ENCODE data around the gene HSPA1L.
"Not testable (repeated sequence)": the region's sequence is repeated elsewhere in the genome, so short reads cannot be mapped to it uniquely, and the experiment has no call there.

The HSPA1L gene

GRCh38 chr6:31813465-31813849, 1.6 kb downstream of the HSPA1L start:
- no peak for DNase-seq (ENCODE audit: low read depth)

DNA sequence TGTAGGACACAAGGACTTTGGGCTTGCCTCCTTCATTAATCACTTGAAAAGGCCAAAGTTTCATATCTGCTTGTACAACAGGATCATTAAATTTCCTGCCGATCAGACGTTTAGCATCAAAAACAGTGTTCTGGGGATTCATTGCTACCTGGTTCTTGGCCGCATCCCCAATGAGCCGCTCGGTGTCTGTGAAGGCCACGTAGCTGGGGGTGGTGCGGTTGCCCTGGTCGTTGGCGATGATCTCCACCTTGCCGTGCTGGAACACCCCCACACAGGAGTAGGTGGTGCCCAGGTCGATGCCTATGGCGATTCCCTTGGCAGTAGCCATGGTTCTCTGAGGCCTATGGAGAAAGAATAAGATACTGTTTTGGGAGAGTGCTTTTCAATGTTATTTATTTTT, 3.4 kb downstream of the HSPA1L start:
- DNase-seq (ENCODE audit: low read depth) = no peak

- not testable (repeated sequence) for DNase-seq (ENCODE audit: low read depth)
These were observed 6.5 kb downstream of the HSPA1L start for GRCh38 chr6:31808599-31808998.

DNA sequence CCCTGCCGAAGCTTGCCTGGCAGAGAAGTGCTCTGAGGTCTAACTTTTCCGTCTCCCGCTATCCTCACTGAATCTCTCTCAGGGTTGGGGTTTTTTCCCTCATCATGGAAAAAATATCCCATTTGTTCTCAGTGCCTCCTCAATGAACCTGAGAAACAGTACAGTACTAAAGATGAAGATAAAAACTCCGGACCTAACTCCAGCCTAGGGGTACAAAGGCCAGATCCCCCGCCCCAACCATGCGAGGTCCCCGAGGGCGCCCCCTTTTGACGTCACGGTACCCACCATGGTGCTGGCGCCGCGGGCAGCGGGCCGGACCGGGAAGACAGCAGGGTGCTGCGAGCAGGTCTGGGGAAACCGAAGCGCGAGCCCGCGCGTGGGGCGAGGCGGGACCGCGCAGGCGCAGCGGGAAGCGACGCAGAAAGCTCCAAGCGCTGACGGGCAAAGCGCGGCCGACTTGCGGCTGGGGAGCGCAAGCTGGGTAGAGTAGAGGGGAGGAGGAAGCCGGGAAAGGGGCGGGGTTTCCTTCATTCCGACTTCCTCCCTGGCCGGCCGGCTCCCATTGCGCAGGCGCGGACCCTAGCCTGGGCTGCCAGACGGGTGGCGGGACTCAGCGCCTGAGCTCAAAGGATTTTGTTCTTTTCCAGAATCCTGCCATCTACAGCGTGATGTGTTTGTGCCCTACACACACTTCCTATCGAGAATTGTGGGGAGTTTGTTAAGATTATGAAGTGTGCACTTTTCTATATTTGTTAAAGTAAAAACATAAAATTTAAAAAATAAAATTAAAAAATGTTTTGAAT, 8.4 kb downstream of the HSPA1L start, which contains the start of gene LSM2:
Gene LSM2 (minus strand): TSS at position 497 of the 803 bp plus-strand sequence. CDS start 209 bp downstream, at position 288.
- DNase-seq (ENCODE audit: low read depth) = peak; percentile 97

- DNase-seq (ENCODE audit: low read depth) = peak; percentile 6
These were observed 9.1 kb downstream of the HSPA1L start for GRCh38 chr6:31805939-31806469.

GRCh38 chr6:31801031-31801927, 13.8 kb downstream of the HSPA1L start:
- DNase-seq (ENCODE audit: low read depth) = not testable (repeated sequence)

- no peak for DNase-seq (ENCODE audit: low read depth)
These were observed 15.3 kb downstream of the HSPA1L start for GRCh38 chr6:31799781-31800180.

DNA sequence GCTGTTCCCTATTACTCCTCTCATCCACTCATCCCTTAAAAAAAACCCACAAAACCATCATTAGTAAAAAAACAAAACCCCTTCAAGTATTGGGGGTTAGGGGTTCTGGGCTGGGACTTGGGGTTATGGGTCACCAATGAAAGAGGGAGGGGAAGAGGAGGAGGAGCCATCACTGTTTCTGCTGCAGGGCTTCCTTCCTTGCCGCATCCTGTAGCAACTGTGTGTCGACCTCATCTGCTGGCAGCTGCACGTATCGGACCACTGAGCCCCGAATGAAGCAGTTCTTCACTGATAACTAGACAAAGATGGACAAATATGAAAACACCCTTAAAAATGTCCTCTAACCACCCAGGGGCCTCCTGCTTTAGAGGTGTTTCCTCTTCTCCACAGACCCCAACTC, 17.5 kb downstream of the HSPA1L start:
- no peak for DNase-seq (ENCODE audit: low read depth)

DNA sequence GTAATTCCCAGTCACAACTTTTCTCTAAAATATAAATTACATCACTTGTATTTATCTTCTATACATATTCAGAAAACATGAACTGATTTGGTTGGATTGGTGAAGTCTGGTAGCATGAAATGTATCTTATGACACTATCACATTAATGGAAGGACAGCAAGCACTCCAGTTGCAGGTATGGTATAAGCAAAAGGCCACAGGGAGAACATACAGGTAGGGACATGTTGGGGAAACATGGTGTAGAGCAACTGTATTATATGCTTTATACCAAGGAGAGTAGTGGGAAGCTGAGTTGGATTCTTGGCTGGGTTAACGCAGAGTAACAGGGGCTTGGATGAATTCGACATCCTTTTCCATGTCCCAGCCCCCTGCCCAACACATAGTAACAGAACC, 18.1 kb downstream of the HSPA1L start:
- no peak for DNase-seq (ENCODE audit: low read depth)

- DNase-seq (ENCODE audit: low read depth) = peak; percentile 75
These were observed 19.3 kb downstream of the HSPA1L start, which contains the start of gene VARS1 for GRCh38 chr6:31795616-31796298. VARS1 (minus strand) TSS chr6:31795752; CDS start chr6:31795217, 535 bp downstream.

DNA sequence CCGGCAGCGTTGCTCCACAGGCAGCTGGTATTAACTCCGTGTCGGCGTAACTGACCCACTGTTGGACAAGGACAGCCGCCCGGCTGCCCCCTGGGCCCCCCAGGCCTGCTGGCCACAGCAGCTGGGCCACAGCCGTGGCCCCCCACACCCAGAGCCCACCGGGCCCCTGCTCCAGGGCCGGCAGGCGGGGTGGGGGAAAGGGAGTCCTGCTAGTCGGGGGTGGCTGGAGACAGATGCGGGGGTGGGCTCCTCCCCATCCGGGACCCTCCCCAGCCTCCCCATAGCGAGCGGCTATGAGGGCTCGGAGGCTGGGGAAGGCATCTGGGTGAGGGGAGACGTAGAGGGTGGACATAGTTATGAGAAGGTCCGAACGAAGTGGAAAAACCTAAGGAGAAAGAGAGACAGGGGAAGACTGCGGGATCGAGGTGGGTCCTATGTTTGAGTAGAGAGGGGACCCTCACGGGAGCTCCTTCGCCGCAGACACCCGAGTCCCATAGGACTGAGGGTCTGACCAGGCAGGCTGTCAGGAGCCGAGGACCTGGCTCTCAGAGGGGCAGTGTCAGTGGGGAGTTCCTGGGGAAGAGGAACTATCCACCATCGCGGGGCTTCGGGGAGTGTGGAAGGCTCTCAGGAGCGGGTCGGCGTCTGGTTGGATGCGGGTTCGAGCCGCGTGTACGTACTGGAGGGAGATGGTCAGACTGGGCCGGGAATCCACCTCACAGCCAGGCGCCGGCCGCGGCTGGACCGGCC, 20.0 kb downstream of the HSPA1L start:
- DNase-seq (ENCODE audit: low read depth) = no peak

DNA sequence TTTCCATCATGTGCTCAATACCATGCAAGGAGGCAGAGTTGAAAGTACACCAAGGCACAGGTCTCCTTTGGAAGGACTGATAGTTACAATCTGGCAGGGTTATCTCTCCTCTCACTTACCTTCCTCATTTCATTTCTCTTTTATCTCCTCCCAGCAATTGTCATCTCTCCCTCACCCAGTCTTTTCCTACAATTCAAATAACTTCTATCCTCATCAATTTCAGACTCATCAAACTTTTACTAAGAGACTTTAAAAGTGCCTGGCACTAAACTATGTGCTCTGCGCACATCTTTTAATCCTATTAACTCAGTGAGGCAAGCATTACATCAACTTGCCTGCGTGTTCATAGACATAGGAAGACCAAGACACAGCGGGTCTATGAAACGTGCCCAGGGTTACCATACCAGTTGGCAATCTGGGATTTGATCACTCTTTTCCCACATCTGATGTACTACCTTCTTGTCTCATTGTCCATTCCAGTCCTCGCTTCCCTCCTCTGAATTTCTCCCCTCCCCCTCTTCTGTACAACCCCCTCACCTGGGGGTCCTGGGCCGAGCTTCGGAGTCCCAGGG, 20.7 kb downstream of the HSPA1L start:
- DNase-seq (ENCODE audit: low read depth) = no peak

- not testable (repeated sequence) for DNase-seq (ENCODE audit: low read depth)
These were observed 21.2 kb downstream of the HSPA1L start for GRCh38 chr6:31793927-31794245.

- no peak for DNase-seq (ENCODE audit: low read depth)
These were observed 22.3 kb downstream of the HSPA1L start for GRCh38 chr6:31792761-31793171.

DNA sequence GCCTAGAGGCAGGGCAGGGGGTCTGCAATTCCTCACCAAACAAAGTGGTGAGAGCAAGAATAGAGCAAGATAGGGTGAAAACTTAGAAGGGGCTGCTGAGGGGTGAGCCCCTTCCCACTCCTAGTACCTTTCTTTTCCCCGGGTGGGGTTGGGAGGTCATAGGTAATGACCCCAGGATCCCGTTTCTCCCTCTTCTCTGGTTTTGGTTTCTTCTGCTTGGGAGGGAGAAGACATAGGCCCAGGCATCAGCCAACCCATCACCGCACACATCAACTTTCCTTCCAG, 23.1 kb downstream of the HSPA1L start:
- no peak for DNase-seq (ENCODE audit: low read depth)

- no peak for DNase-seq (ENCODE audit: low read depth)
These were observed 23.6 kb downstream of the HSPA1L start for GRCh38 chr6:31791324-31792089.

GRCh38 chr6:31785475-31785874, 29.6 kb downstream of the HSPA1L start:
- DNase-seq (ENCODE audit: low read depth) = no peak

- no peak for DNase-seq (ENCODE audit: low read depth)
These were observed 30.8 kb downstream of the HSPA1L start for GRCh38 chr6:31784098-31784925.

GRCh38 chr6:31782126-31782855, 32.8 kb downstream of the HSPA1L start:
- no peak for DNase-seq (ENCODE audit: low read depth)

All from activated T-cell treated with anti-CD3 and anti-CD28 coated beads for 24 hours (primary cell).